GM12892 (cell line): ENCODE measurements around the gene BUB1B.

ENCODE experiments used
- POLR2A ChIP-seq: IDR thresholded peaks from 2 replicates; pipeline ENCODE4 v1.6.1; 2011; ENCODE audit warnings: low read depth, low read length, control low read depth
- POLR2AphosphoS5 ChIP-seq: IDR thresholded peaks from 2 replicates; pipeline ENCODE4 v1.6.1; 2011; ENCODE audit warnings: low read depth, low read length, control low read depth

DNA sequence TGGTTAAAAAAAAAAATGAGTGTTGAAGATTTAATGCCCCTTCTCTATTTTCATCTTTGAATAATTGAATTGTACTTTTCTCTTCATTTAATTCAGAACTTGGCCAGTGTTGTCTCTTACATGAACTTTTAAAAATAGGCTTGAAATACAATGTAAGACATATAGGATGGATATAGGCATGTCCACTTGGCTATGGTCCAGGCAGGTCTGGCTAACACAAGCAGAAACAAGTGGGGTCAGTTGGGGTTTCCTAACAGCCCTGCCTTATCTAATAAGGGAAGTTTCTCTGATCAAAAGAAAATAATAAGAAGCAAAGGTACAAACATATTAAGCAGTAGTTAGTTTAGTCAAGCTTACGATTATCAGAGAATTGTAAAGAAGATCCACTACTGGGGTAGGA lies 58.9 kb downstream of the BUB1B start:
- no peak for TF ChIP-seq POLR2A
- TF ChIP-seq POLR2AphosphoS5: no peak
